IPS-18a (cell line): ENCODE data around the gene ODF4.
"Not testable (repeated sequence)": the region's sequence is repeated elsewhere in the genome, so short reads cannot be mapped to it uniquely, and the experiment has no call there.

Source experiments
- H3K27ac ChIP-seq: one replicate; pipeline ENCODE4 v1.5.1; 2013; ENCODE audit warnings: low read length
- H3K27me3 ChIP-seq: one replicate; pipeline ENCODE4 v1.6.1; 2013; ENCODE audit warnings: mild to moderate bottlenecking, low read length; ENCODE audit not compliant: control insufficient read depth, insufficient read depth
- H3K36me3 ChIP-seq: one replicate; pipeline ENCODE4 v1.6.1; 2013; ENCODE audit warnings: low read depth, low read length; ENCODE audit not compliant: control insufficient read depth
- H3K4me1 ChIP-seq: one replicate; pipeline ENCODE4 v1.6.1; 2013; ENCODE audit warnings: low read depth, low read length; ENCODE audit not compliant: control insufficient read depth
- H3K4me3 ChIP-seq: one replicate; pipeline ENCODE4 v1.5.1; 2013; ENCODE audit warnings: low read length
- H3K9ac ChIP-seq: one replicate; pipeline ENCODE4 v1.6.1; 2013; ENCODE audit warnings: mild to moderate bottlenecking, low read length, moderate library complexity
- H3K9me3 ChIP-seq: one replicate; pipeline ENCODE4 v1.6.1; 2013; ENCODE audit warnings: low read depth, low read length; ENCODE audit not compliant: control insufficient read depth

The ODF4 gene

DNA sequence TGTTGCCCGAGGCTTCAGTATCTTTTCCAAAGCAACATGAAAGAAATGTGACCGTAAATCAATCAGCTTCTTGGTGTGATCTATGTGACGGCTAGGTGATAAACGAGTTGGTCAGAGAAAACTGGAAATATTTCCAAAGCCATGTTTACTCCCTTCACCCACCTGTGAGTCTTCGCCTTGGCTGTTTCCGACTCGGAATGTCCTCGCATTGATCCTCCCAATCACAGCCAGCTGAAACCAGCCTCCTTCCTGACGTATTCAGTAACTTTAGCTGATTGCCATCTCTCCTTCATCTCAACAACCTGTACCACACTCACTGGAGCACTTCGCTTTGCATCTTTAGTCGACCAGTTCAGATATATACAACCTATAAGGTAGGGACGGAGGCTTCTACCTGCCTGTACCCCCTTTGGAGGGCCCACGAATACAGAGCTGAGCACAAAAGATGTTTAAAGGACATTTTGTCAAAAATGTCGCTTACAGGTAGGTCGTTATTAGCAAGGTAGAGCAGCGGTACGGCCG lies 36.2 kb downstream of the ODF4 start:
- H3K4me1 ChIP-seq: peaks cover 9% of the 10 kb centered on the region
- peak overlapping the region; percentile 61 for H3K27ac ChIP-seq
- peak overlapping the region; percentile 87 for H3K4me3 ChIP-seq
- H3K27me3 ChIP-seq: no peaks in the 10 kb centered on the region
- peaks cover 40% of the 10 kb centered on the region for H3K36me3 ChIP-seq
- no peaks in the 10 kb centered on the region for H3K9me3 ChIP-seq
- peak overlapping the region; percentile 75 for H3K9ac ChIP-seq

DNA sequence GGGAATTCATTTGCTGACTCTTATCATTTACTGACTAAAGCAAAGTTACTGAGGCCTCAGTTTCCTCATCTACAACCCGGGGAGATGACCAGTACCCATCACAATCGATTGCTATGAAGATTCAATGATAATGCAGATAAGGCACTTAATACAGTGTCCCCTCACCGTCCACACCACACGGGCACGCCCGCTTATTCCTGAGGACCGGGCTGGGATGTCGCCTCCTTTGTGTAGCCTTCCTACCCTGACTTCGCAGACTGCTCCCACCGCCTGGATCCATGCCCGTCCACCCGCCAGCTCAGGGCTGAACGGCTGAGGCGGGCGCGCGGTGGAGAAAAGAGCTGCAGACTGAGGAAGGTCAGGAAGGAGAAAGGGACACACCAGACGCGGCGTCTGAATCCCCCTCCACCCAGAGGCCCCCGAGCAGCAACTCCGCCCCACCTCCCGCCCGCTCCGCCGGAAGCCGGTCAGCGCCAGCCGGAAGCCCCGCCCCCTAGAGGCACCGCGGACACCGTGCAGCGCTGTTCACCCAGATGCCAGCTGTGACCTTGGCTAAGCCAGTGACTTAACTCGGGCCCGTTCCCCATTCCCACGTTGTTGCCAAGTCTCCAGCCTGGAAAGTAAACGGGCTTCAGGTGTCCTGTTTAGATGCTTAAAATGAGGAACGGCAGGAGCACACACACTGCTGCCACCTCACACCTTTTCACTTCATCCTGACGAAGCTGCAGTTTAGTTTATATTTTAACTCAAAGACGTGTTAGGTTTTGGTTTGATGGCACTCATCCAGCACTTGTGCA lies 36.8 kb downstream of the ODF4 start, which contains the start of gene KRABD2:
Gene KRABD2, minus strand, starts transcription at position 434 of the 797 bp plus-strand sequence.
- H3K27ac ChIP-seq: peak within 1 kb of the TSS; percentile 61
- H3K9me3 ChIP-seq: no peaks in the 10 kb centered on the region
- no peaks in the 10 kb centered on the region for H3K27me3 ChIP-seq
- peaks cover 13% of the 10 kb centered on the region for H3K4me1 ChIP-seq
- peak within 1 kb of the TSS; percentile 75 for H3K9ac ChIP-seq
- peak within 1 kb of the TSS; percentile 87 for H3K4me3 ChIP-seq
- H3K36me3 ChIP-seq: peaks cover 46% of the 10 kb centered on the region

DNA sequence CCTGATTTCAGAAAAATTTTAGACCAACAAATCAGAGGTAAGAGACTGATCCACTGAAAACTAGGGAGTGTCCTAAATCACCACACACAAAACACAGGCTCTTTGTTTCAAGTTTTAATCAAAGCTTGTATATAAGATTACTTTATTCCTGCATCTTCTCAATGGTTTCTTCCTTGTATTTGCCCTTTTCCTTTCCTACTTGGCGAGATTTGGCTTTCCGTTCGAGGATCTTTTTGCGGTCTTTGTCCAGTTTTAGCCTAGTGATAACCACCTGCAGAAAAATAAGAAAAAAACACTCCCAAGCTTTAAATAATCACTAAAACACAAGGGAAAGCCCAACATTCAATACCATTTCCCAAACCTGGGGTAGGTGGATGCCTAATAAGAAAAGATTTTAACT lies 37.8 kb downstream of the ODF4 start:
- H3K9me3 ChIP-seq: no peaks in the 10 kb centered on the region
- peaks cover 13% of the 10 kb centered on the region for H3K4me1 ChIP-seq
- peaks cover 52% of the 10 kb centered on the region for H3K36me3 ChIP-seq
- no peak overlapping the region for H3K4me3 ChIP-seq
- H3K9ac ChIP-seq: no peak overlapping the region
- no peak overlapping the region for H3K27ac ChIP-seq
- H3K27me3 ChIP-seq: no peaks in the 10 kb centered on the region

DNA sequence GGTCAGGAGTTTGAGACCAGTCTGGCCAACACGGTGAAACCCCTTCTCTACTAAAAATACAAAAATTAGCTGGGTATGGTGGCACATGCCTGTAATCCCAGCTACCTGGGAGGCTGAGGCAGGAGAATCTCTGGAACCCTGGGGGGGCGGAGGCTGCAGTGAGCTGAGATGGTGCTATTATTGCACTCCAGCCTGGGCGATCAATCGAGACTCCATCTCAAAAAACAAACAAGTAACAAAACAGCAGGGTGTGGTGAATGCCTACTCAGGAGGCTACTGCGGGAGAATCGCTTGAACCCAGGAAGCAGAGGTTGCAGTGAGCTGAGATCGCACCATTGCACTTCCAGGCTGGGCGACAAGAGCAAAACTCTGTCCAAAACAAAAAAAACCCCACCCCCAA lies 38.5 kb downstream of the ODF4 start:
- not testable (repeated sequence) for H3K4me3 ChIP-seq, H3K27ac ChIP-seq, H3K9me3 ChIP-seq, H3K27me3 ChIP-seq, H3K9ac ChIP-seq
- H3K4me1 ChIP-seq: peaks cover 13% of the 10 kb centered on the region
- peaks cover 52% of the 10 kb centered on the region for H3K36me3 ChIP-seq

DNA sequence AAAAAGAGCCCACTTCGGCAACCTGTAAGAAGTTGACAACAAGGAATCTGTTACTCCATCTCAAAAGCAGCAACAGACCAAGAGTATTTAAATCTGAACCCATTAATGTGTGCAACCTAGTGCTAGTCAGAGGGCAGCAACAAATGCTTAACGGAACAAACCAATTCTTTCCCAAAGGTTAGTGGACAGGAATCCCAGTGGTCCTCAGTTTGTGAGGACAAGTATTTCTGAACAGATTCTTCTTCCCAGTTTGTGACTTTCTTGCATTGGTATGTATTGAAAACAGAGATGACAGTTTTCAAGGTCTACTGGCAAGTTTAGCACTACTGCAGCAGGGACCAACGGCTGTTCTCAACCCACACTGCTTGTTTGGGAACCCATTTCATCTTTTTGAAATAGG lies 40.4 kb downstream of the ODF4 start:
- no peak overlapping the region for H3K9ac ChIP-seq
- H3K4me1 ChIP-seq: peaks cover 13% of the 10 kb centered on the region
- no peak overlapping the region for H3K4me3 ChIP-seq
- H3K36me3 ChIP-seq: peaks cover 52% of the 10 kb centered on the region
- no peaks in the 10 kb centered on the region for H3K27me3 ChIP-seq
- no peaks in the 10 kb centered on the region for H3K9me3 ChIP-seq
- no peak overlapping the region for H3K27ac ChIP-seq

DNA sequence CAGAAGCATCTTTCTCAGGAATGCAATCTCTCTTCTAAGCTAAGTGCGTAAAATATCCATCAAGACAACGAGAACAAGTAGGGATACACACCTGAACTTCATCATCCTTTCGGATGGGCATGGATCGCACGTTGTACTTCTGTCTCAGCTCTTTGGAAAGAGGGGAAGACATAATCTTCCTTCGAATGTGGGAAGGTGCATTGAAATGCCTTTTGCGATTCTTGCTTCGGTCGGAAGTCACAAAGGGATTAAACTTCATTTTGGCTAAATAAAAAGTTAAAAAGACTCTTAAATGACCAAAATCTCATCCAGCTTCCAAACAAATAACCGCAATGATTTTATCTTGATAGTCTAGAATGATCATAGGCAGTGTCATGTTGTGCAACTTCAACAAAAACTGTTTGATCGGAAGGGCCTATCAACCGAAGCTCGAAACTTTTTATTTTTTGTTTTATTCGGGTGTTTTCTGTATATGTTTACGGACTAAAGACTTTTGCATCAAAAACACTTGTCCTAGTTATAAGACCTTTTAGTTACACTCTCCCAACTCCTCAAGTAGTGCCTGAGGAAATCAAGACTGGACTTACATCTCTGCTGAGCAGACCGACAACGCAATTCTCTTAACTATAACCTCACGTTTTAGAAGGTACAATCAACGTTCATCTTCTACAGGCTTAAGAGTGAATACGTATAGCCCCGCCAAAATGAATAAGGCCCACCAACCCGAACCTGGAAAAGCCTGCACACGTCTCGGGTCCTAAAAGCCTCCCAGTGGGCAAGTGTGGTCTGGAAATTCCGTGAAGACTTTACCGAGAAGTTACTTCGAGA lies 42.6 kb downstream of the ODF4 start:
- H3K27me3 ChIP-seq: no peaks in the 10 kb centered on the region
- H3K9ac ChIP-seq: peak overlapping the region; percentile 98
- no peaks in the 10 kb centered on the region for H3K9me3 ChIP-seq
- H3K36me3 ChIP-seq: peaks cover 47% of the 10 kb centered on the region
- peak overlapping the region; percentile 81 for H3K4me3 ChIP-seq
- peak overlapping the region; percentile 84 for H3K27ac ChIP-seq
- H3K4me1 ChIP-seq: peaks cover 4% of the 10 kb centered on the region

DNA sequence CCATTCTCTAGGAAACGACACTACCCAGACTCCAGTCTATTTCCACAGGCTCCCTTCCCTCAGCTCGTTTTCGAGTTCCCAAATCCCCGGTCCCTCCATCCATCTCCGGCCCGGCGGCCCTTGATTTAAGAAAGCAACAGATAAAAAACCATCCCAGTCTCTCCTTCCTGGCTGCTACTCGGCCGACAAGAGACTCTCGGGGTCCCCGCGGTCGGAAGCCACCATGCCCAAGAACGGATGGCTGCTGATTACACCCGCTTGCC lies 43.2 kb downstream of the ODF4 start:
- Histone ChIP-seq H3K4me1 (peaks cover 4% of the 10 kb centered on the region), H3K4me3 (peak overlapping the region; percentile 81), H3K27ac (peak overlapping the region; percentile 84), H3K9me3 (no peaks in the 10 kb centered on the region), H3K27me3 (no peaks in the 10 kb centered on the region), H3K9ac (peak overlapping the region; percentile 98), H3K36me3 (peaks cover 42% of the 10 kb centered on the region)

DNA sequence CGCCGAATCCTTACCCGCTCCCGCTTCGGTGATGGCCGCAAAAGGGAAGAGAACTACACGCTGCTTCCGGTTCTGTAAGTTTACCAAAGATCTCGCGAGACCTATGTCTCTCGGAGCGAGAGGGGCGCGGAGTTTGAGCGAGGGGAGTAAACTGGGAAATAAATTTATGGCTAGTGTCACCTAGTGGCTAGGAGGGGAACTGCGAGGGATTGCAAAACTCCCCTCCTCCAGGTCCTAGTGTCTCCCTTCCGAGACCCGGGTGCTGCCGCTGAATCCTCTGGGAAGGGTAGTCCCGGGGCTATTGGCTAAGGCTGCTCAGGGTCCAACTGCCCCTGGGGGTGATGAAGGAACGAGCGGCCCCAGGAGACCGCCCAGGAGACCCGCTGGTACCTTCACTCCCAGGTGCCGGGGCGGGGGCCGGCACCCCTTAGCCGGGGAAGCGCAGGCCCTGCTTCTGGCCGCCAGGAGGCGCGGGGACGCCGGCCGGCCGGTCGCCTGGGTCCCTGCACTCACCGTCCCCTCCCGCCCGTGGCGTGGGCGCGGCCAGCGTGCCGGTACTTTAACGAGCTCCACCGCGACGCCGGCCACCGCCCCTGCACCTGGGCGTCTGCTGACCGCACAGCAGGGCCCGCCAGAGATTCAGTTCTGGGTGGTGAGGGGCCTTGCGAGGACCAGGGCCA lies 43.6 kb downstream of the ODF4 start, which contains the start of gene RPL26:
Gene RPL26, minus strand, starts transcription at position 51 of the 680 bp plus-strand sequence. CDS start 883 bp downstream, outside the sequence.
- Histone ChIP-seq H3K36me3 (peaks cover 38% of the 10 kb centered on the region), H3K4me3 (peak within 1 kb of the TSS; percentile 81), H3K27me3 (no peaks in the 10 kb centered on the region), H3K4me1 (peaks cover 4% of the 10 kb centered on the region), H3K27ac (peak within 1 kb of the TSS; percentile 84), H3K9me3 (no peaks in the 10 kb centered on the region), H3K9ac (peak within 1 kb of the TSS; percentile 98)

DNA sequence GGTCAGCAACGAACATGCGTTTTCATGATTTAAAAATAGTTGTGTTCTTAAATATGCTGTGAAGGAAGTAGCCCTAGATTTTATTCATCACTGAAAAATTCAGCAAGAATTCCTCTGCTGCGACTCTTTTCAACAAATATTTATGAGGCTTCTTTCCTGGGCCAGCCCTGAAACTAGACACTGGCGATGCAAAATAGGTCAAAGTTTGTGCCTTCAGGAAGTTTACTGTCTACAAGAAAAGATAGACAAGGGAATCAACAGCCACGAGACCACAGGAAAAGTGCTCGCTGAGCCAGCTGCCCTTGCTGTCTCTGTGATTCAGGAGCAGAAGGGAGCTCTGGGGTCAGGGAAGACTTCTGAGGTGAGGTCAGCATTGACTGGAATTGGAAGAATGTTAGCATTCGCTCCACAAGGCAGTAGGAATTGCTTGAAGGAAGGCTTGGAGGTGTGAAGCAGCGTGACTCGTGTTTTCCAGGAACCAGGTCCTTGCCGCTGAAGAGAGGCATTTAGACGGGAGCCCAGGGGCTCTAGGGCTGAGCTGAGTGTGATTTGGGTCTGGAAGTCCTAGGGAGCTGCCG lies 45.2 kb downstream of the ODF4 start:
- peaks cover 4% of the 10 kb centered on the region for H3K4me1 ChIP-seq
- H3K27me3 ChIP-seq: no peaks in the 10 kb centered on the region
- no peak overlapping the region for H3K9ac ChIP-seq
- H3K4me3 ChIP-seq: no peak overlapping the region
- H3K9me3 ChIP-seq: no peaks in the 10 kb centered on the region
- H3K27ac ChIP-seq: no peak overlapping the region
- H3K36me3 ChIP-seq: peaks cover 22% of the 10 kb centered on the region

DNA sequence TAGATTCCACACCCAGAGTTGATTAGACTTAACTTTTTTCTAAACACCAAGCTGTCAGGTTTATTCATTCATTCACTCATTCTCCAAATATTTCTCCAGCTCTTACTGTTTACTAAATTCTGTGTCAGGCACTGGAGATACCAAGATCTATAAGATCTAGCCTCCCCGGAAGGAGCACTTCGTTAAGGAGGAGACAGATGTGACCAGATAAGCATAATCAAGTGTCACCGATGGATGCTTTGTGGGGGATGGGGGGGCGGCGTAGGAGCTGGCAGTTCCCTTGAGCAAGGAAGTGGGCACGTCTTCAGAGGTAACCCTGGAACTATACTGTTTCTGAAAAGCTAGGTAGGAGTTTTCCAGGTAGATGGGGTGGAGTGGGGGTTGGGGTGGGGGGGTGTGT lies 47.2 kb downstream of the ODF4 start:
- no peak overlapping the region for H3K27ac ChIP-seq
- H3K4me3 ChIP-seq: no peak overlapping the region
- H3K27me3 ChIP-seq: no peaks in the 10 kb centered on the region
- H3K9me3 ChIP-seq: no peaks in the 10 kb centered on the region
- H3K36me3 ChIP-seq: peaks cover 4% of the 10 kb centered on the region
- H3K4me1 ChIP-seq: no peaks in the 10 kb centered on the region
- H3K9ac ChIP-seq: no peak overlapping the region
